NCI-H1417 (cell line): ENCODE results near the gene MRPL34.
"Not testable (repeated sequence)": the region's sequence is repeated elsewhere in the genome, so short reads cannot be mapped to it uniquely, and the experiment has no call there.

ENCODE experiments used
- DNase-seq, 3 experiments: peaks; one replicate each; lab custom pipeline; 2025; lab: John Stamatoyannopoulos, UW

The MRPL34 gene

DNA sequence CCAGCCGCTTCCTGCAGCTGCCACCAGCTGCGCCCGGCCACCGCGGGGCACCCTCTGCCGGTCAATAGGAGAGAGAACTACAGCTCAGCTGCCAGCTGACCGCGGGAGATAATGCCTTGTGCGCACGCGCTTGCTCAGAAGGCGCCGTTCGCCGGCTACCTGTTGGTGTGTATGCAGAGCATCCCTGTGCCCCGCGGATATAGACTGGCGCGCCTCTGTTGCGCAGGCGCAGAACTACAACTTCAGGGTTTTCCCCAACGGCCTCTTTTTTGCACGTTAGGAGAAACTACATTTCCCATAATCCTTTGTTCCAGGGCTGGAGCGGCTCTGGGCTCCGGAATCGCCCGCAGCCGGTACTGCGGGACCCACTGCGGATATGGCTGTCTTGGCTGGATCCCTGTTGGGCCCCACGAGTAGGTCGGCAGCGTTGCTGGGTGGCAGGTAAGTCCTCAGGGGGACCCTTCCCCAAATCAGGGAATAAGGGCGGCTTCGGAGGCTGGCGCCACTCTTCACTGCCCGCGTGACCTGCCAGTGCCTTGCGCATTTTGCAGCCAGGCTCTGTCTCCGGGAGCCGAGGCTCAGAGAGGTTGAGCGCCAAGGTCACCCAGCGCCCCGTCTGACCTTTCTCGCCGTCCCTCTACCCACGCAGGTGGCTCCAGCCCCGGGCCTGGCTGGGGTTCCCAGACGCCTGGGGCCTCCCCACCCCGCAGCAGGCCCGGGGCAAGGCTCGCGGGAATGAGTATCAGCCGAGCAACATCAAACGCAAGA is at the start of gene MRPL34:
MRPL34 (plus strand) TSS at position 356 of the 768 bp plus-strand sequence; CDS start at position 377, 21 bp downstream.
- peak; percentile 95 to 99 (median 98) for DNase-seq

DNA sequence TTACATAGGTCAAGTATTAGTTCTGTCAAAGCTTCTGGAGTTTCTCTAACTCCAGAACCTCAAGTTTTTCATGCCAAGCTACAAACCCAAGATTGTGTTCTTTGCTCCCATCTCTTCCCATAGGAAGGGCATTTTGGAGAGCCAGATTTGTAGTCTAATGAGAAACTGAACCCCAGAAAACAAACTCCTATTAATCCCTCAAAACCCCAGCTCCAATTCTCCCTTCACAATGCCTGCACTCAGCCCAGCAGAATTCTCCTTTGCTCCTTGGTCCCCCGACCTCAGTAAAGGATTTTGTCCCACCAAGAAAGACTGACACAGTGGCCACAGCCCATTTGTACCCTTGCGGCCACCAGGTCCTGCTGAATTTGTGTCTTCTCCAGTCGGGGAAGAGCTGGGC is 49.5 kb upstream of the MRPL34 start:
- no peak for DNase-seq

DNA sequence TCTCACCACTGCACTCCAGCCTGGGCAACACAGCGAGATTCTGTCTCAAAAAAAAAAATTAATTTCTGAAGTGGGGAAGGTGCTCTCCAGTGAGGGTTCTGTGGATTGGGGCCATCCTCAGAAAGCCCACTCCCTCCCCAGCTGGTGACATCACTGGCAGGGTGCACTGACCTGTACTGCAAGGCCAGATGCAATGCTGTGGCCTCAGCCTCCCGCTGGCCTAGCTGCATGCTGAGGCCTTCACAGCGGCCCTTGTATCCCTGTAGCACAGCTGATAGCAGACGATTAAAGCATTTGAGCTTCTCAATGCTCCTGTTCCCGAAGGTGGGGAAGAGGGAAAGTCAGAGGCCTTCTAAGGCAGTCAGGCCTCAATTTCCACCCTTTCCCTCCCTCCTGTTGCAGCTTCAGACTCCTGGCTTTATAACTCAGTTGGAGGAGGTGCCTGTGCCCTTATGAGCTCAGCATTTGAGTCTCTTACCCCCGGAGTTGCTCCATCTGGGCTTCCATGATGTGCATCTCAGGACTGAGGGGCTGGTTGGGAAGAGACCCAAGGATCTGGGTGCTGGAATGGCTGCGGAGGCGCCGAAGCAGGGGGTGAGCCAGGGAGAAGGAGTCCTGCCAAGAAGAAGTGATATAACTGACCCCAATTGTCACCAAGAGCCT is 46.4 kb upstream of the MRPL34 start:
- peak in 2 of 3 experiments; percentile 29 to 43 for DNase-seq

DNA sequence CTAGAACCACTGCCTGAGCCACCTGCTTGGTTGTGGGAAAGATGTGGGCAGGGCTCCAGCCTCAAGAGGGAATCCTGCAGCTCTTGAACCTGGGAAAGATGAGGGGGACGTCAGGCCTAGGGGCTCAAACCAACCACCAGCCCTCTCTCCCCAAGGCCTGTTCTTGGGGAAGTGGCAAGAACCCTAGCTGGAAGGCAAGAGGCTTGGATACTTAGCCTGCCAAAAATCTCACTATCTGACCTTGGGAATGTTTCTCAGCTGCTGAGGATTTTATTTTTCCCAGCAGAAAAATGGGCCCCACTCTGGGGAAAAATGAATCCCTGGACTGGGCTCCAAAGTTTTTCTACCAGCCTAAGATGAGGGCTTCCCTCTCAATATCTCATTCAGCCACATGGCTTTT is 45.7 kb upstream of the MRPL34 start:
- no peak for DNase-seq

DNA sequence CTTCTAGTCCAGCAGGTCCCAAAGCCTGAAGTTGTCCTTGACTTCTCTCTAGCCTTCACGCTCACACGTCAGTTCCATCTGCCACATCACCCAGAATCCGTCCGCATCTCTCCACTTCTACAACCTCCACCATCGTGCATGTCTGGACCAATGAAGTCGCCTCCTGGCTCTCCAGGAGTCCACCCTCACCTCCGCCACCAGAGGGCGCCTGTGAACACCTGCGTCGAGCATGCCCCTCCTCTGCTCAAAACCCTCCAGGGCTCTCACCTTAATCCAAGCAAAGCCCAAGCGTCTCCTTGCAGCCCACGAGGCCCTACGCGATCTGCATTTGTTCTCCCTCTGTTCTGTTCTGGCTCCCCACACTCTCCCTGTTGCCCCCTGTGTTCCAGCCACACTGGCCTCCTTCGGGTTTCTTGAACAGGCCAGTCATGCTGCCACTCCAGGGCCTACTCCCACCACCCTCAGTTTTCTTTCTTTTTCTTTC is 44.8 kb upstream of the MRPL34 start:
- DNase-seq: peak in 2 of 3 experiments; percentile 45 to 65

DNA sequence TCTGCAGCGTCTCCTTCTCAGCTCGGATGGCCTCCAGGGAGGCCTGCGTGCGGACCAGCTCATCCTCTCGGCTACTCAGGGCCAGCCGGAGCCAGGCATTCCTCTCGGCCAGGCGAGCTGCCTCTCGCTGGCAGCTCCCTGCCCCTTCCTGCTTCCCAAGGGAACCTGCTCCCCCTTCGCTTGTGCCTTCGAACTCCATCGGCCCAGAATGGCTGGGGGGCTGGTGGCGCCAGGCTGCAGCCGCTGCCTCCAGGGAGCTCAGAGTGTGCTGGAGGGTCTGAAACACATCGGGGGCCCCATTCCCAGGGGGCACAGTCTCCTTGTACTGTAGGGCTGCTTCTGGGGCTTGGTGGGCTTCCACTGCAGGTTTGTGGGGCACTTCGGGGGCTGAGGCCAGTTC is 43.1 kb upstream of the MRPL34 start:
- no peak for DNase-seq

DNA sequence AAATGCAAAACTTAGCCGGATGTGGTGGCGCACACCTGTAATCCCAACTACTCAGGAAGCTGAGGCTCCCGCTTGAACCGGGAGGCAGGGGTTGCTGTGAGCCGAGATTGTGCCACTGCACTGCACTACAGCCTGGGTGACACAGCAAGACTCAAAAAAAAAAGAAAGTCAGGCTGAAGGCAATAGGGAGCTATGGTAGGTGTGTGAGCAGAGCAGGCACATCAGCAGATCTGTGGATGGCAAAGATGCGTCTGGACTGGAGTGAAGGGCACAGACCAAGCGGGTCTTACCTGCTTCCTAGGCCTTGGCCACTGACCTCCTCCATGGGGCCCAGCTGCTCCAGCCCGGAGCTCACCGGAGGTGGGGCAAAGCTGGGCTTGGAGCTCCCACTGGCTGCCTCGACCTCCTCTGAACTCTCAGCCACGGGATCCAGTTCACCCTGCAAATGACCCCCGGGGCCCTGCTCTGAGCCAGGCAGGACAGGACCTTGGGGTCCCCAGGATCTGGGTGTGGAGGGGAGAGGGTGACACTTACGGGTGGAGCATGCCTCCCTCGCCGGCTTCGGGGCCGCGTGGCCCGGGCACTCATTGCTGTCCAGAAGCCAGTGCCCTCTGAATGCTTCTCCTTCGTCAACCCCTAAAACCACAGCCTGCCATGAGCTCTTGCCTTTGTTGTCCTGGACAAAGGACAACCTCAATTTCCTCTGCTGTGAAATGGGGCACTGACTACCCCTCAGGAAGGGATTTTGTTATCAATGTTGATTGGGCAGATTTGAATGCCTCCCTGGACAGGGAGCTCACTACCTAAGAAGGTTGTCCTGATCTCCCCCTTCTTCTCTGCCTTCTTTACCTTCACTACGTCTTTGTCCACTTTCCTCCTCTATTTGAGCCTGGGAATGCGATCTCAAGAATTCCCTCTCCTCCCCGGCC is 41.7 kb upstream of the MRPL34 start:
- no peak for DNase-seq

DNA sequence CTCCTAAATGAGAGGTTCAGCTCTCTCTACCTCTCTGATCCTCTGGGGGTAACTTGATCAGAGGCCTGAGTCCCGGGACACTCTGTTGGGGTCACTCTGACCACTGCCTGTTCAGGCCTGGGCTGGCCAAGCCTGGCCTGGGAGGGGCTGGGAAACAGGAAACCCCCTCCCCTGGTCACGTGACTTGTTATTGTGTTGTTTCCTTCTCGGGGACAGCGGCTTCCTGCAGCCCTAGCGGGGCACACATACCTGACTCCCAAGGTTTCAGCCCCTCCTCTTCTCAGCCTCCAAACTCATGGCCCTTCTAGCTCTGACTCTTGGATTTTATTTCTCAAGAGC is 41.1 kb upstream of the MRPL34 start, which contains the start of gene USHBP1:
USHBP1 (minus strand) TSS at position 105 of the 339 bp plus-strand sequence. CDS start 446 bp downstream, outside the sequence.
- DNase-seq: no peak

DNA sequence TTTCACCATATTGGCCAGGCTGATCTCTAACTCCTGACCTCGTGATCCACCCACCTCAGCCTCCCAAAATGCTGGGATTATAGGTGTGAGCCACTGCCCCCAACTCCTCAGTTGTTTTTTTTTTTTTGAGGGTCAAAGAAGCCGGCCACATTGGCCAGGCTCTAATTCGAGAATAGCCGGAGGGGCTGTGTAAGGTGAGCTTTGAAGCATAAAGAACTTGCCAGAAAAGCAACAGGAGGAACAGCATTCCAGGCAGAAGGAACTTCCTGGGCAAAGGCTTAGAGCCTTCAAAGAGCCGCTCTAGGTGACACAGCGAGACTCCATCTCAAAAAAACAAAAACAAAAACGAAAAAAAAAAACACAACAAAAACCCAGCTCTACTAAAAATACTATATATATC is 39.6 kb upstream of the MRPL34 start:
- DNase-seq: no peak

DNA sequence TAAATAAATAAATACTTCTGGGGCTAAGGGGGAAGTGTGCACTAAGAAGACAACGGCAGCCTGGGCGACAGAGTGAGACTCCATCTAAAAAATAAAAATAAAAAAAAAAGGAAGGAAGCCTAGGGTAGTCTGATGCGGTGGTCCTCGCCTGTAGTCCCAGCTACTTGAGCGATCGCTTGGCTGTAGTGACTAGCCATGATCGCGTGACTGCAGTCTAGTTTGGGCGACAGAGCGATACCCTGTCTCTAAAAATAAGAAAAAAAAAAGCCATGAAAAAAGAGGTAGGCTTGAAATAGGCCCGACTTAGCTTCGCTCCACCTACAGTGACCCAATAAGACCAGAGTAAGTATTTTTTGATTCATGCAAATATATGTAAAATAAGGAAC is 39.1 kb upstream of the MRPL34 start:
- no peak for DNase-seq

DNA sequence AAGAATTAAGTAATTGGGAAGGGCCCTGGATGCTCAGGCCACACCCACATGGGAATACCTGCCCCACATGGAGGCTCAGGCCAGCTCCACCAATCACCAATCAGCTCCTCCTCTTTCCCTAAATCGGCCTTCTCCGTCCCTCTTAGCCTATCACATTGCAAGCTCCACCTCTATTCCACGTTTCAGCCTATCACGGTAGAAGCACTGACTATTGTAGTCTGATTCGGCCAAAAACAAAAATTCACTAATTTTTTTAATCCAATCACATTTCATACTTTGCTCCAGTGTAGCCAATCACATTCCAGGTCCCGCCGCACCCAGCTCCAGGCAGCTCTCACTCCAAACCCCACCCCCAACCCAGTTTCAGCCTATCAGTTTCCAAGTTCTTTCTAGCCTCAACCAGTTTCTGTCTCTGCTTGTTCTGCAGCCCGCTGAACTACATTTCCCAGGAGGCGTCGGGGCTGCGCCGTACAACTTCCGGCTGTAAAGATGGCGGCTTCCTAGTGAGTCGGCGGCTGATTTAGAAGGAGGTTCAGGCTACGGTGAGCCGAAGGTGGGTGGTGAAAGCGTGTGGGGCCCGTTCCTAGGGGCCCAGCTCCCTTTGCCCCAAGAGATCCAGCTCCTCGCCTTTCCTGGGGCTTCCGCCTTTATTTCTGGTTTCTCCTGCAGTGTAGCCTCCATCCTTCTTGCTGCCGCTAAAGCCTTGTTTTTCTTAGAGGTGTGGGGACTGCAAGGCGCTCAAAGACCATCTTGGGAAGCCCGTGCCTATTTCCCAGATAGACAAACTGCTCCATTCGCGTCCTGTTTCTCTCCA is 38.5 kb upstream of the MRPL34 start, which contains the start of gene BABAM1:
BABAM1 (plus strand) TSS at position 469 of the 814 bp plus-strand sequence. CDS start 1,364 bp downstream, outside the sequence.
- peak; percentile 89 to 97 (median 93) for DNase-seq

DNA sequence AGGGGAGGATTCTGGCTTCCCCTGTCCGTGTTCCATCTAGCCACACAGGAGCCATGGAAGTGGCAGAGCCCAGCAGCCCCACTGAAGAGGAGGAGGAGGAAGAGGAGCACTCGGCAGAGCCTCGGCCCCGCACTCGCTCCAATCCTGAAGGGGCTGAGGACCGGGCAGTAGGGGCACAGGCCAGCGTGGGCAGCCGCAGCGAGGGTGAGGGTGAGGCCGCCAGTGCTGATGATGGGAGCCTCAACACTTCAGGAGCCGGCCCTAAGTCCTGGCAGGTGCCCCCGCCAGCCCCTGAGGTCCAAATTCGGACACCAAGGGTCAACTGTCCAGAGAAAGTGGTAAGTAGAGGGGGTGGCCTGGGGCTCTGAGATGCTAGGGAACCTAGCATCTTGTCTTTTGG is 36.9 kb upstream of the MRPL34 start:
- DNase-seq: no peak

DNA sequence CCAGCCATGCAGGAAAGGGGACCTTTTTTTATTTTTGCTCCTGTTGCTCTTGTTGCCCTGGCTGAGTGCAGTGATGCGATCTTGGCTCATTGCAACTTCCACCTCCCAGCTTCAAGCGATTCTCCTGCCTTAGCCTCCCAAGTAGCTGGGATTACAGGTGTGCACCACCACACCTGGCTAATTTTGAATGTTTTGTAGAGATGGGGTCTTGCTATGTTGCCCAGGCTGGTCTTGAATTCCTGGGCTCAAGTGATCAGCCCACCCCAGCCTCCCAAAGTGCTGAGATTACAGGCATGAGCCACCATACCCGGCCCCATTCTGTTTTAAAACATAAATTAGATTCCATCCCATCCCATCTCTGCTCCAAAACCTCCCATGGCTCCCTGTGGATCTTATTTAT is 30.8 kb upstream of the MRPL34 start:
- DNase-seq: not testable (repeated sequence)

DNA sequence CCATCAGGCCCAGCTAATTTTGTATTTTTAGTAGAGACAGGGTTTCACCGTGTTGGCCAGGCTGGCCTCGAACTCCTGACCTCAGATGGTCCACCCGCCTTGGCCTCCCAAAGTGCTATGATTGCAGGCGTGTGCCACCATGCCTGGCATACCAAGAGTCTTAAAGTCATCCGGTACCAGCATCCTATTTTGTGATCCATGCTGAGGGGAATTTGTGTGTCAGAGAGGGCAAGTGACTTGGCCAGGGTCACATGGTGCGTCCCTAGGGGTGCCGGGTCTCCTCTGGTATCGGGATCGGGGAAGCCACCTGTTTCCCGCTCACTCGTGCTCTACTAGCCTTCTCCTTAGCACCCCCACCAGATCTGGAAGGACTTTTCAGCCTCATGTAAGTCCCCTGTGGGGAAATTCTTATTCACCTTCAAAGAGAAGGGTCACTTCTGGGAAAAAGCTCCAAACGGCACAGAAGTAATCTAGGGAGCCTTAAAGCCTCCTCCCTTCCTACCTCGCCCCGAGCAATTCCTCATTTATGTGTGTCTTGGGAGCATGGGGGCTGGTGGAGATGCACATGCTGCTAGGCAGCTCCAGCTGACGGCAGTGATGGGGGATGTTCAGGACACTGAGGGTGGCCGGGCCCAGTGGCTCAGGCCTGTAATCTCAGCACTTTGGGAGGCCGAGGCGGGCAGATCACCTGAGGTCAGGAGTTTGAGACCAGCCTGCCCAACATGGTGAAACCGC is 30.1 kb upstream of the MRPL34 start:
- DNase-seq: no peak

DNA sequence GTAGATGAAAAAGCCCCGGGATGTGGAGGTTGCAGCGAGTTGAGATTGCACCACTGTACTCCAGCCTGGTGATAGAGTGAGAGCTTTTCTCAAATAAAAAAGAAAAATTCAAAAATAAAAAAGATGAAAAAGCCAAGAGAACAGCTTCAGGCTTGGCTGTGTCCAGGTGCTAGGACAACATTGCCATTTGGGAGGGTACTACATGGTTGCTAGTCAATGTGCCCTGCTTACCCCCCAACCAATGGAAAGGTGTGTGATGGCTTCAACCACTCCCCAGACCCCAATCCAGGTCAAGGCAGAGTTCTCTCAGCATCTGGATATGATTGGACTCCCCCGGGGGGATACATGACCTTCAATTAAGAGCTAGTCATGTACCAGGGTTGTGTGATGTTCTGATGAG is 26.2 kb upstream of the MRPL34 start:
- DNase-seq: no peak

DNA sequence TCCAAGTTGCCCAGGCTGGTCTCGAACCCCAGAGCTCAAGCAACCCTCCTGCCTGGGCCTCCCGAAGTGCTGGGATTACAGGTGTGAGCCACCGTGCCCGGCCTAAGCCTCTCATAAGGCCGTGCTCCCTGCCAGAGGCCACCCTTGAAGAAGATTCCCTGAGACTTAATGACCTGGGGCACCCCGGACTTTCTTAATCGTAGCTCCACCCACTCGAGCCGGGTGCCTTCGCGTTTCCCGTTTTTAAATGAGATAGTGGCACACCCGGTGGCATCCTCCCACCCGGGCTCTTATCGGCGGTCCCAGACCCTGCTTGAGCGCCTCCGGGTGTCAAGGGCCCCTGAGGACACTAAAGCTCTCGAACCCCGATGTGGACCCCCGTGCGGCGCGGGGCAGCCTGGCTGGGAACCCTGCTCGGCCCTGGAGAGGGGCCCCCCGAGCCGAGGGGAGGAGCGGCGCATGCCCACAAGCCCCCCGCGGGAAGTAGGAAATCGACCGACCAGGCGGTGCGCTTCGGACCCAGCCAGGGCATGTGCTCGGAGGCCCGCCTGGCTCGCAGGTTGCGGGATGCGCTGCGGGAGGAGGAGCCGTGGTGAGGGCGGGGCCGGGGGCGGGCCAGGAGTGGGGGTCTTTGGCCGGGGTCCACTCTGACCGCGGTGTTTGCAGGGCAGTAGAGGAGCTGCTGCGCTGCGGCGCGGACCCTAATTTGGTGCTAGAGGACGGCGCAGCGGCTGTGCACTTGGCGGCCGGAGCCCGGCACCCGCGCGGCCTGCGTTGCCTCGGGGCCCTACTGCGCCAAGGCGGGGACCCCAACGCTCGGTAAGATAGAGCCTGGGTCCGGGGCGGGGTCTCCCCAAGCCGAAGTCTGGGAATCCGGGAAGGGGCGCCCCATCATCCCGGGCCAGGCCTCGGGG is 24.0 kb upstream of the MRPL34 start, which contains the start of gene ANKLE1:
ANKLE1 (plus strand) TSS at position 511 of the 914 bp plus-strand sequence; CDS start at position 531, 20 bp downstream.
- peak in 2 of 3 experiments; percentile 52 to 57 for DNase-seq

DNA sequence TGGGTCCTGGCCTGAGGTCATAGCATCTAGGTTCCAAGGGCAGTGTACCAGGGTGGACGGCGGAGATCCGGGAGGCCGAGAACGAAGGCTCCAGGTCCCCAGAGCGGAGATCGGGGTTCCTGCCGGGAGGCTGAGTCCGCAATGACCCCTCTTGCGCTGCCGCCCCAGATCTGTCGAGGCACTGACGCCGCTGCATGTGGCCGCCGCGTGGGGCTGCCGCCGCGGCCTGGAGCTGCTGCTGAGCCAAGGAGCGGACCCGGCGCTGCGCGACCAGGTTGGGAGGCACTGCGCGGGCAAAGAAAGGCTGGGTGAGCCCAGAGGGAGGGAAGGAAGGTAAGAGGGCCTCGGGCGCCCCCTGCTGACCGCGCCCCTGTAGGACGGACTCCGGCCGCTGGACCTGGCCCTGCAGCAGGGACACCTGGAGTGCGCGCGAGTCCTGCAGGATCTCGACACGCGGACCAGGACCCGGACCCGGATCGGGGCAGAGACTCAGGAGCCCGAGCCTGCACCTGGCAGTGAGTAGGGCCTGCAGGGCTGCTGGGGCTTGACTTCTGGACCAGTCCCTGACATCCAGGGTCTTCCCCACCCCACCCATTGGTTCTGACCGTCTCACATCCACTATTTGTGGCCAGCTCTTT is 23.1 kb upstream of the MRPL34 start:
- DNase-seq: peak; percentile 56 to 90 (median 83)

DNA sequence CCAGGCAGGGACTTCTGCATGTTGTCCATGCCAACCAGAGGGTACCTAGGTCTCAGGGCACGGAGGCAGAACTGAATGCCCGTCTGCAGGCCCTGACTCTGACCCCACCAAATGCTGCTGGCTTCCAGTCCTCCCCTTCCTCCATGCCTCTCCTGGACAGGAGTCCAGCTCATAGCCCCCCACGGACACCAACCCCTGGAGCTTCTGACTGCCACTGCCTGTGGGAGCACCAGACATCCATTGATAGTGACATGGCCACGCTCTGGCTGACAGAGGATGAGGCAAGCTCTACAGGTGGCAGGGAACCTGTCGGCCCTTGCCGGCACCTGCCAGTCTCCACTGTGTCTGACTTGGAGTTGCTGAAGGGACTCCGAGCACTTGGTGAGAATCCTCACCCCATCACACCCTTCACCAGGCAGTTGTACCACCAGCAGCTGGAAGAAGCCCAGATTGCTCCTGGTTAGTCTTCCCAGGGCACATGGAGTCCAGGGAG is 22.1 kb upstream of the MRPL34 start:
- no peak for DNase-seq
